ENCODE results near the gene ESYT1. TPM values are rescaled to one million over a fixed set of nuclear protein-coding genes. Genes with fewer than 3 reads are reported as not detected.

Gene ESYT1
- total and polyA plus RNA-seq, 2 donors: 39.2 to 63.4 TPM

DNA sequence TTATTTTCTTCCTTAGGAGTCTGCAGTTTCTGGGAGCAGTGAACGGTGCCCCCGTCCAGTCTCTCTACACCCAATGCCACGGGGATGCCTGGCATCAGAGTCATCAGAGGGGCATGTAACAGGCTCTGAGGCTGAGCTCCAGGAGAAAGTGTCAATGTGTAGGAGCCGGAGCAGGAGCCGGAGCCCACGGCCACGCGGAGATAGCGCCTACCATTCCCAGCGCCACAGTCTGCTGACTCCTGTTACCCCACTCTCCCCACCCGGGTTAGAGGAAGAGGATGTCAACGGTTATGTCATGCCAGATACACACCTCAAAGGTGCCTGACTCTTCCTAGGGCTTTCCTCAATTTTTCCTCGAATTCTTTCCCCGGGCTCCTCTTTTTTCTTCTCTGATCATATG is 27.0 kb upstream of the ESYT1 start:
- WGBS: 95% methylated on average over 14 of the region's 14 CpGs
- H3K4me3 ChIP-seq (ENCODE audit: low read length in 2 of 2): no peak overlapping the region
- H3K27ac ChIP-seq (ENCODE audit: low read depth in 1 of 2, low read length in 1 of 2): no peak overlapping the region
- H3K36me3 ChIP-seq (ENCODE audit: control insufficient read depth in 2 of 2, insufficient read depth in 2 of 2, low read length in 1 of 2): no peaks in the 10 kb centered on the region
- peaks cover 14 to 30% of the 10 kb centered on the region in 2 donors for H3K4me1 ChIP-seq (ENCODE audit: control insufficient read depth in 2 of 2, insufficient read depth in 2 of 2, low read length in 2 of 2)
- H3K9me3 ChIP-seq (ENCODE audit: control insufficient read depth in 2 of 2, insufficient read depth in 1 of 2, low read length in 1 of 2): peaks cover 0 to 5% of the 10 kb centered on the region in 2 donors
- no peak for DNase-seq (ENCODE audit: low read depth in 6 of 9, low spot score in 9 of 9)
- peaks cover 0 to 11% of the 10 kb centered on the region in 2 donors for H3K27me3 ChIP-seq (ENCODE audit: control insufficient read depth in 2 of 2, insufficient read depth in 1 of 2, low read length in 1 of 2)

DNA sequence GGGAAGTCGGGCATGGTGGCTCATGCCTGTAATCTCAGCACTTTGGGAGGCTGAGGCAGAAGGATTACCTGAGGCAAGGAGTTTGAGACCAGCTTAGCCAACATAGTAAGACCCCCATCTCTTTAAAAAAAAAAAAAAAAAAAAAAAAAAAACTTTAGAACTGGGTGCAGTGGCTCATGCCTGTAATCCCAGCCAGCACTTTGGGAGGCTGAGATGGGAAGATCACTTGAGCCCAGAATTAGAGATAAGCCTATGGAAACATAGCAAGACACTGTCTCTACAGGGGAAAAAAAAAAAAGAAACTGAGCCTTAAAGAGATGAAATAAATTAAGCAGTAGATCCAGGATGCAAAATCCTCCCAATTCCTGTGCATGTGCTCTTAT is 25.4 kb upstream of the ESYT1 start:
- Histone ChIP-seq H3K4me3 (ENCODE audit: low read length in 2 of 2) (no peak overlapping the region), H3K9me3 (ENCODE audit: control insufficient read depth in 2 of 2, insufficient read depth in 1 of 2, low read length in 1 of 2) (peaks cover 0 to 5% of the 10 kb centered on the region in 2 donors), H3K4me1 (ENCODE audit: control insufficient read depth in 2 of 2, insufficient read depth in 2 of 2, low read length in 2 of 2) (peaks cover 15 to 37% of the 10 kb centered on the region in 2 donors), H3K27me3 (ENCODE audit: control insufficient read depth in 2 of 2, insufficient read depth in 1 of 2, low read length in 1 of 2) (no peaks in the 10 kb centered on the region), H3K36me3 (ENCODE audit: control insufficient read depth in 2 of 2, insufficient read depth in 2 of 2, low read length in 1 of 2) (peaks cover 7 to 16% of the 10 kb centered on the region in 2 donors), H3K27ac (ENCODE audit: low read depth in 1 of 2, low read length in 1 of 2) (peak overlapping the region; percentile 56 to 78)
- WGBS: 100% methylated on average over 1 of the region's 1 CpG
- DNase-seq (ENCODE audit: low read depth in 6 of 9, low spot score in 9 of 9): no peak

DNA sequence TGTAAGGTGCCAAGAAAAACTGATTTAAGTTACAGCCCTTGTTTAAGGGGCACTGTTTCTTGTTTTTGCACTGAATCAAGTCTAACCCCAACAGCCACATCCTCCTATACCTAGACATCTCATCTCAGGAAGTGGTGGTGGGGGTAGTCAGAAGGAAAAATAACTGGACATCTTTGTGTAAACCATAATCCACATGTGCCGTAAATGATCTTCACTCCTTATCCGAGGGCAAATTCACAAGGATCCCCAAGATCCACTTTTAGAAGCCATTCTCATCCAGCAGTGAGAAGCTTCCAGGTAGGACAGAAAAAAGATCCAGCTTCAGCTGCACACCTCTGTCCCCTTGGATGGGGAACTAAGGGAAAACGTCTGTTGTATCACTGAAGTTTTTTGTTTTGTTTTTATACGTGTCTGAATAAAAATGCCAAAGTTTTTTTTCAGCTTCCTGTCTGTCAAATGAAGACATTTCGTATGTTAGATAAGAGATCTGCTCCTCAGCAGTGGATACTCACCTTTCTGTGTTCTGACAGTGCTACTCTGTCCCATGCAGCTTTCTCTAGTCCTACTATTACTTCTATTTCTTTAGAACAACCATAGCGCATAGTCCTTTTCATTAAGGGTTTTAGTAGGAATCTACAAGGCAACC is 24.9 kb upstream of the ESYT1 start:
- H3K9me3 ChIP-seq (ENCODE audit: control insufficient read depth in 2 of 2, insufficient read depth in 1 of 2, low read length in 1 of 2): peaks cover 0 to 5% of the 10 kb centered on the region in 2 donors
- peak in 2 of 9 donors; percentile 21 to 56 for DNase-seq (ENCODE audit: low read depth in 6 of 9, low spot score in 9 of 9)
- peak overlapping the region; percentile 84 to 90 for H3K4me3 ChIP-seq (ENCODE audit: low read length in 2 of 2)

DNA sequence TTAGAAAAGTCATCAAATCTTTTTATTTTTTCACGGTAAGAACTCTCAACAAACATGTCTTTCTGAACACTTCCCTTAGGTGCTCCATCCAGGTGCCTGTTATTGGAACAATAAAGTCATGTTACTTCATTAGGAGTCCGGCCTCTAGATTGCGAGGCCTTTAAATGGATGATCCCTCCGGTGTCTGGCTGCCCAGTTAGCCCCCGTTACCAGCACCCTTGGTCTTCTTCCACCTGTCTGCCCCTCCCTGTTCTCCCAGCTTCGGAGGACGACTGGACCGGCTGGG is 24.3 kb upstream of the ESYT1 start:
- no peak for DNase-seq (ENCODE audit: low read depth in 6 of 9, low spot score in 9 of 9)
- H3K4me1 ChIP-seq (ENCODE audit: control insufficient read depth in 2 of 2, insufficient read depth in 2 of 2, low read length in 2 of 2): peaks cover 15 to 37% of the 10 kb centered on the region in 2 donors
- 4% methylated on average over 8 of the region's 8 CpGs for WGBS
- H3K27ac ChIP-seq (ENCODE audit: low read depth in 1 of 2, low read length in 1 of 2): peak overlapping the region; percentile 78 to 93
- peak overlapping the region; percentile 84 to 90 for H3K4me3 ChIP-seq (ENCODE audit: low read length in 2 of 2)
- H3K9me3 ChIP-seq (ENCODE audit: control insufficient read depth in 2 of 2, insufficient read depth in 1 of 2, low read length in 1 of 2): peaks cover 0 to 5% of the 10 kb centered on the region in 2 donors
- H3K36me3 ChIP-seq (ENCODE audit: control insufficient read depth in 2 of 2, insufficient read depth in 2 of 2, low read length in 1 of 2): peaks cover 9 to 26% of the 10 kb centered on the region in 2 donors
- no peaks in the 10 kb centered on the region for H3K27me3 ChIP-seq (ENCODE audit: control insufficient read depth in 2 of 2, insufficient read depth in 1 of 2, low read length in 1 of 2)

More for the DNA sequence above, 24.9 kb upstream of the ESYT1 start:
- Histone ChIP-seq H3K27ac (ENCODE audit: low read depth in 1 of 2, low read length in 1 of 2) (peak overlapping the region; percentile 78 to 86), H3K4me1 (ENCODE audit: control insufficient read depth in 2 of 2, insufficient read depth in 2 of 2, low read length in 2 of 2) (peaks cover 15 to 37% of the 10 kb centered on the region in 2 donors), H3K36me3 (ENCODE audit: control insufficient read depth in 2 of 2, insufficient read depth in 2 of 2, low read length in 1 of 2) (peaks cover 9 to 21% of the 10 kb centered on the region in 2 donors), H3K27me3 (ENCODE audit: control insufficient read depth in 2 of 2, insufficient read depth in 1 of 2, low read length in 1 of 2) (no peaks in the 10 kb centered on the region)
- 42% methylated on average over 6 of the region's 6 CpGs for WGBS

DNA sequence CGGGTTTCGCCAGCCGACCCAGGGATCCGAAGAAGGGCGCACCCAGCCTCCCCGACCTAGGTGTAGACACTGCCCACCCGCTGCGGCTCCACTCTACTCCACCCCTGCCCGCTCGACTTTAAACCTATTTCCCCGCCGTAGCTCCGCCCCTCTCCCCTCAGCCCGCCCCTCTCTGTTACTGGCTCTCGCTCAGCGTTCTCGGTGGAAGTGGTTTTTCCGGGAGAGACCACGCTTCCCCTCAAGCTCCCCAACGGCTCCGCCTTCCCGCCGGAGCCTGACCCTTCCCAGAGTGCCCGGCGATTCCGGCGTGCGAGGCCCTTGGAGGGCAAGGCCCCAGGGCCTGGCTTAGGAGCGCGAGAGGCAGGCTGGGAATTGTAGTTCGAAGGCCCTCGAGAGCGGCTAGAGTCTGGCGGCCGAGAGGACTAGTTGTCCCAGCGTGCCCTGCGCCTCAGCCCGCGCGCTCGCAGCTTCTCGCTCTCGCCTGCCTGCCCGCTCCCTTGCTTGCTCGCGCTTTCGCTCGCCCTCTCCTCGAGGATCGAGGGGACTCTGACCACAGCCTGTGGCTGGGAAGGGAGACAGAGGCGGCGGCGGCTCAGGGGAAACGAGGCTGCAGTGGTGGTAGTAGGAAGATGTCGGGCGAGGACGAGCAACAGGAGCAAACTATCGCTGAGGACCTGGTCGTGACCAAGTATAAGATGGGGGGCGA is 23.8 kb upstream of the ESYT1 start, which contains the start of gene PA2G4:
PA2G4 (plus strand) TSS at position 451 of the 706 bp plus-strand sequence; CDS start at position 630, 179 bp downstream.
- DNase-seq (ENCODE audit: low read depth in 6 of 9, low spot score in 9 of 9): peak; percentile 91 to 99 (median 95)
- H3K4me3 ChIP-seq (ENCODE audit: low read length in 2 of 2): peak within 1 kb of the TSS; percentile 84 to 90
- peaks cover 0 to 5% of the 10 kb centered on the region in 2 donors for H3K9me3 ChIP-seq (ENCODE audit: control insufficient read depth in 2 of 2, insufficient read depth in 1 of 2, low read length in 1 of 2)
- peaks cover 12 to 30% of the 10 kb centered on the region in 2 donors for H3K36me3 ChIP-seq (ENCODE audit: control insufficient read depth in 2 of 2, insufficient read depth in 2 of 2, low read length in 1 of 2)
- peak within 1 kb of the TSS; percentile 78 to 93 for H3K27ac ChIP-seq (ENCODE audit: low read depth in 1 of 2, low read length in 1 of 2)
- peaks cover 15 to 37% of the 10 kb centered on the region in 2 donors for H3K4me1 ChIP-seq (ENCODE audit: control insufficient read depth in 2 of 2, insufficient read depth in 2 of 2, low read length in 2 of 2)
- H3K27me3 ChIP-seq (ENCODE audit: control insufficient read depth in 2 of 2, insufficient read depth in 1 of 2, low read length in 1 of 2): no peaks in the 10 kb centered on the region
- under 1% methylated on average over 60 of the region's 60 CpGs for WGBS

DNA sequence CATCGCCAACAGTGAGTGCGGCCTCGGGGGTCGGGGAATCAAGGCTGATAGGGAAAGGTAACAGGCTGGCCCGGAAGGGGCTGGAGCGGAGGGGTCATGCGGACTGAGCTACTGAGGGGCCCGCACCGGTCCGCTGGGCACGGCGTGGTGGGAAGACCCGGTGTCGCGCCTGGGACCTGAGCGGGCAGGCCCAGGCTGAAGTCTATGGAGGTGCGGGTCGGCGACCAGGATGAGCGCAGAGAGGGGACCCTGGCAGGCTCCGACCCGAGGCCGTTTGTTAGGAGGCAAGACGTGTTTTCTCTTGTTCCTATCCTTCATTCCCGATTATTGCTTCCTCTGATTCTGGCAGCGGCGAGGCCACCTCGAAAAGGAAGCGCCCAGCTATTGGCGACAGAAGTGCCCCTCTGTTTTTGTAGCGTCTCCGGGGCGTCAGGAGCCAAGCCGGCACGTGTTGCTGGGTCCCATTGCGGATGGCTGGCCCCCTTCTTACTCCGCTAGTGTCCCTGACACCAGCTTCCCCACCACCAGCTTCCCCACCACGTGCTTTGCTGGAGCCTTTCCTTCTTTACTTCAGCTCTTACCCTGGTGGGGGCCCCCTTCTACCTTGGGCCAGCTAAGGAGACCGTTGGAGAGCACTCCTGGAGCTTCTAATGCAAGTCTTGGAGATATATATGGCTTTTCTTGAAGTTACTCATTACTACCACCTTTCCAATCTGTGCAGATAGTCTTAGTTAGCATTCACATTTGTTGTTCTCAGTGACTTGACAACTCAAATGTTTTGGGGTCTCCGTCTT is 23.1 kb upstream of the ESYT1 start:
- Histone ChIP-seq H3K4me3 (ENCODE audit: low read length in 2 of 2) (peak overlapping the region; percentile 84 to 90), H3K4me1 (ENCODE audit: control insufficient read depth in 2 of 2, insufficient read depth in 2 of 2, low read length in 2 of 2) (peaks cover 15 to 37% of the 10 kb centered on the region in 2 donors), H3K36me3 (ENCODE audit: control insufficient read depth in 2 of 2, insufficient read depth in 2 of 2, low read length in 1 of 2) (peaks cover 19 to 38% of the 10 kb centered on the region in 2 donors), H3K9me3 (ENCODE audit: control insufficient read depth in 2 of 2, insufficient read depth in 1 of 2, low read length in 1 of 2) (peaks cover 0 to 5% of the 10 kb centered on the region in 2 donors), H3K27ac (ENCODE audit: low read depth in 1 of 2, low read length in 1 of 2) (peak overlapping the region; percentile 78 to 93), H3K27me3 (ENCODE audit: control insufficient read depth in 2 of 2, insufficient read depth in 1 of 2, low read length in 1 of 2) (no peaks in the 10 kb centered on the region)
- 2% methylated on average over 40 of the region's 40 CpGs for WGBS
- peak in 3 of 9 donors; percentile 7 to 30 (median 12) for DNase-seq (ENCODE audit: low read depth in 6 of 9, low spot score in 9 of 9)

DNA sequence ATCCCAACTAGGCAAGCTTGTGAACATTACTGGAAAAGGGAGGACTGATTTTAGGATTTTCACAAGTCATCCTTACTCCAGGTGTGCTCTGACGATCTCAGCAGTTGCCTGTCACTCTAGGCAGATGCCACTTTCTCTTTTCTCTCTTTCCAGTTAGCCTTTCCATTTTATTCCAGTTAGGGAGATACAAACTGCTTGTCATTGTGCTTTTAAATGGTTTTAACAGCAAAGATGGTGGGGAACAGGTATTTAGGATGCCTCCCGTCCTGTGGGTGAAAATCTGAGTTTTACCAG is 22.5 kb upstream of the ESYT1 start:
- H3K27me3 ChIP-seq (ENCODE audit: control insufficient read depth in 2 of 2, insufficient read depth in 1 of 2, low read length in 1 of 2): no peaks in the 10 kb centered on the region
- H3K4me3 ChIP-seq (ENCODE audit: low read length in 2 of 2): peak overlapping the region; percentile 84 to 90
- H3K9me3 ChIP-seq (ENCODE audit: control insufficient read depth in 2 of 2, insufficient read depth in 1 of 2, low read length in 1 of 2): peaks cover 0 to 5% of the 10 kb centered on the region in 2 donors
- no peak for DNase-seq (ENCODE audit: low read depth in 6 of 9, low spot score in 9 of 9)
- 32% methylated on average over 2 of the region's 2 CpGs for WGBS
- H3K27ac ChIP-seq (ENCODE audit: low read depth in 1 of 2, low read length in 1 of 2): peak overlapping the region in 1 of 2 donors; percentile 29
- H3K36me3 ChIP-seq (ENCODE audit: control insufficient read depth in 2 of 2, insufficient read depth in 2 of 2, low read length in 1 of 2): peaks cover 22 to 43% of the 10 kb centered on the region in 2 donors
- H3K4me1 ChIP-seq (ENCODE audit: control insufficient read depth in 2 of 2, insufficient read depth in 2 of 2, low read length in 2 of 2): peaks cover 15 to 37% of the 10 kb centered on the region in 2 donors

DNA sequence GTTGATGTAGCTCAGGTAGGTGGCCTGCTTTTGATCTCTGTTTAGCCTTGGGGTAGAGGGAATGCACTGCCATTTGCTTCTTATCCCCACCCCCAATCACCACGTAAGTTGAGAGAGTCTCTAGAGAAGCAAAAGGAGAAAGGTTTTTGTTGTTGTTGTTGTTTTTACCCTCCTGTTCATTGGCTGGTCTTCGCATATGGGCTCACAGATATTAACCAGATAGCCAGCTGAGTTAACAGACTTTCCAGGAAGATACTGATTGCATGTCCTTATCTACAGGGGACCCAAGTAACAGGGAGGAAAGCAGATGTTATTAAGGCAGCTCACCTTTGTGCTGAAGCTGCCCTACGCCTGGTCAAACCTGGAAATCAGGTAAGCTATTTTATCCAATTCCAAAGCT is 20.8 kb upstream of the ESYT1 start:
- peaks cover 0 to 5% of the 10 kb centered on the region in 2 donors for H3K9me3 ChIP-seq (ENCODE audit: control insufficient read depth in 2 of 2, insufficient read depth in 1 of 2, low read length in 1 of 2)
- peaks cover 15 to 35% of the 10 kb centered on the region in 2 donors for H3K4me1 ChIP-seq (ENCODE audit: control insufficient read depth in 2 of 2, insufficient read depth in 2 of 2, low read length in 2 of 2)
- no peak for DNase-seq (ENCODE audit: low read depth in 6 of 9, low spot score in 9 of 9)
- H3K27ac ChIP-seq (ENCODE audit: low read depth in 1 of 2, low read length in 1 of 2): no peak overlapping the region
- no peak overlapping the region for H3K4me3 ChIP-seq (ENCODE audit: low read length in 2 of 2)
- WGBS: 97% methylated on average over 3 of the region's 3 CpGs
- peaks cover 37 to 60% of the 10 kb centered on the region in 2 donors for H3K36me3 ChIP-seq (ENCODE audit: control insufficient read depth in 2 of 2, insufficient read depth in 2 of 2, low read length in 1 of 2)
- no peaks in the 10 kb centered on the region for H3K27me3 ChIP-seq (ENCODE audit: control insufficient read depth in 2 of 2, insufficient read depth in 1 of 2, low read length in 1 of 2)

DNA sequence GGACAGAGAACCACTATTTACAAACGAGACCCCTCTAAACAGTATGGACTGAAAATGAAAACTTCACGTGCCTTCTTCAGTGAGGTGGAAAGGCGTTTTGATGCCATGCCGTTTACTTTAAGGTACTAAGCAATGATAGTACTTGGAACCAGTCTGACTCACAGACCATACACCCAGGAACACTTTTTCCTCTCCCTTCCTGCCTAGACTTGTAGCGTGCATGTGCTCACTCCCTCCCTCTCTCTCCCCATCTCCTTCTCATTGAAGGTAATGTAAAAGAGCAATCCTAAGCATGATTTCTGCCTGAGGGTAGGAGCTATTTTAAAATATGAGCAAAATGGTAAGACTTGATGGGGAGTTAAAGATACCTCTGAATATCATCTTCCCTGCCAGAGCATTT is 17.5 kb upstream of the ESYT1 start:
- H3K27me3 ChIP-seq (ENCODE audit: control insufficient read depth in 2 of 2, insufficient read depth in 1 of 2, low read length in 1 of 2): no peaks in the 10 kb centered on the region
- no peak overlapping the region for H3K27ac ChIP-seq (ENCODE audit: low read depth in 1 of 2, low read length in 1 of 2)
- H3K4me1 ChIP-seq (ENCODE audit: control insufficient read depth in 2 of 2, insufficient read depth in 2 of 2, low read length in 2 of 2): peaks cover 6 to 17% of the 10 kb centered on the region in 2 donors
- H3K36me3 ChIP-seq (ENCODE audit: control insufficient read depth in 2 of 2, insufficient read depth in 2 of 2, low read length in 1 of 2): peaks cover 50 to 73% of the 10 kb centered on the region in 2 donors
- WGBS: 96% methylated on average over 5 of the region's 5 CpGs
- peaks cover 0 to 4% of the 10 kb centered on the region in 2 donors for H3K9me3 ChIP-seq (ENCODE audit: control insufficient read depth in 2 of 2, insufficient read depth in 1 of 2, low read length in 1 of 2)
- no peak overlapping the region for H3K4me3 ChIP-seq (ENCODE audit: low read length in 2 of 2)
- DNase-seq (ENCODE audit: low read depth in 6 of 9, low spot score in 9 of 9): no peak

Measured in thymus (tissue), 11 donors.